NCI-H446 (cell line): ENCODE results near the gene LIN7C.
"Not testable (repeated sequence)": the region's sequence is repeated elsewhere in the genome, so short reads cannot be mapped to it uniquely, and the experiment has no call there.

ENCODE experiments used
- DNase-seq, 2 experiments: peaks; one replicate each; lab custom pipeline; 2025; lab: John Stamatoyannopoulos, UW

LIN7C gene

DNA sequence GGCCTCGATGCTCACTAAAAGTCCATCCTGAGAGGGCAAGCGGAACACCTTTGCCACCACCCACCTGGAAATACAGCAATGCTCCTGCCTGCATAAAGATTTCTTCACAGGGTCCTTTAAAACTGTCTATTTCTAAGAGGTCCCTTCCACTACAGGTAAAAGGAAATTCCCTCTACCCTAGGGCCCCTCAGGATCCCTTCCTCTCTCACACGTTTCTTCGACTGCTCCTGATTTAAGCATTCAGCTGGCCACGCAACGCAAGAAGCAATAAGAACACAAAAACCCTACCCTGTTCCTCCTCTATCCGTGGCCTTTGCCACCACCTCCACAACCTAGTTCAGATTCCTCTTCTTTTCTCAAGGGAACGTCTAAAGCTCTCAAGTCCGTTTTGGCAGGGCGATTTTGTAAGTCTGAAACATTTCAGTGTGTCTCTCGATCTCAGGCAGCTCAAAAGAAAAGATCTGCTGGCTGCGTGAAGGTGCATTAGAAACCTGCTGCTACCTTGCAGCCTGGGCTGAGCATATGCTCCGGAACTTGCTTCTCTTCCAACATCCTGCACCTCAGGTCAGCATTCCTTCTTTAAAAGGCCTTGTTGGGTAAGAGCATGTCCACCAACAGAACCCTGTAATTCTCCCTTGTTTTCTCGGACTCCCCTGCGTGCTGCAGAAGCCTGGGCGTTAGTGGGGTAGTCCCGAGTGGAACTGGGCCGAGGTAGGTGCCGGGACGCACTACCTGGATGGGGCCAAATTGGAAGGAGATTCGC lies 35.6 kb downstream of the LIN7C start:
- DNase-seq = no peak

DNA sequence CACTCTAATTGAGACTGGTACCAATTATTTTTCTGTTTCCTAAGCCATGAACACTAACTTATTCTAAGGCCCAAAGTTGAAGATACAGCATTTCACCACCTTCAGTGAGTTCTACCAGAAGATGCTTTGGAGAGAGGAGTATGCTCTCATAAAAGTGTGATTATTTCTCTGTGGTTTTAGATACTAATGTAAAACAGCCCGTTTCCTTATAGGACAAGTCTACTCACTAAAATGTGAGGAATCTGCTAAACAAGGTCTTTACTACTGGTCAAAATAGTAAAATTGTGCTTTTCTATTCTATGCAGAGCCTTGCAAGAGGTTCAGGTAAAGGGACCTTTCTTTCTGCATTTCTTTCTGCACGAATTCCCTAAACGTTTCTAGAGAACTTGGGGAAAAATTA lies 36.4 kb downstream of the LIN7C start:
- DNase-seq = no peak

DNA sequence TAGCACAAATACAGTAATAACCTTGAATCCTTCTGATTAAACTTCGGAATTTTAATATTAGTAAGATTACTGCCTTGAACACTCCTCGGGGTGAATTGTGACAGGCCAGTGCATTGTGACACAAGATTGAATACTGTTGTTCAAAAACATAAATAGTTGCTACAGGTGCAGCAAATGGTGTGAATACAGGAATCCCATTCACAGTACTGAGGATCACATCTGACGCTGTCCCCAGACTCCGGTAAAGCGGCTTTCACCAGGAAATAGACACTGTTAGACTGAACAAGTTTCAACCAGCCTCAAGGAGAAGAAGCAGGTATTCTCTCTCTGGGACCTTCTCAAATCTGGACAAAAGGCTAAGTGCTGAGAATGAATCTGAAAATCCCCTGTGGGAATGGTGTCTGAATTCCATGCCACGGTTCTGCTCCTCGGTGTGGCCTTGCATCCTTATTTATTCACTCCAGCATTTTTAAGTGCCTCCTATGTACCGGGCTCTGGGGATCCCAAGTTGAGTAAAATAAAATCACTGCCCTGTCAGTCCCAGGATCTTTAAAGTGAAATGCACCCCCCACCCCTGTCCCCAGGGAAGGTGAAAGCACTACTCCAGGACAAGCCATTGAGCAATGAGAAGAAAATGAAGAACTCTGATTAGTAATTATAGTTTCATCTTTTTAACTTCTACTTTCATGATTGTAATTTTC lies 37.4 kb downstream of the LIN7C start:
- DNase-seq = no peak

DNA sequence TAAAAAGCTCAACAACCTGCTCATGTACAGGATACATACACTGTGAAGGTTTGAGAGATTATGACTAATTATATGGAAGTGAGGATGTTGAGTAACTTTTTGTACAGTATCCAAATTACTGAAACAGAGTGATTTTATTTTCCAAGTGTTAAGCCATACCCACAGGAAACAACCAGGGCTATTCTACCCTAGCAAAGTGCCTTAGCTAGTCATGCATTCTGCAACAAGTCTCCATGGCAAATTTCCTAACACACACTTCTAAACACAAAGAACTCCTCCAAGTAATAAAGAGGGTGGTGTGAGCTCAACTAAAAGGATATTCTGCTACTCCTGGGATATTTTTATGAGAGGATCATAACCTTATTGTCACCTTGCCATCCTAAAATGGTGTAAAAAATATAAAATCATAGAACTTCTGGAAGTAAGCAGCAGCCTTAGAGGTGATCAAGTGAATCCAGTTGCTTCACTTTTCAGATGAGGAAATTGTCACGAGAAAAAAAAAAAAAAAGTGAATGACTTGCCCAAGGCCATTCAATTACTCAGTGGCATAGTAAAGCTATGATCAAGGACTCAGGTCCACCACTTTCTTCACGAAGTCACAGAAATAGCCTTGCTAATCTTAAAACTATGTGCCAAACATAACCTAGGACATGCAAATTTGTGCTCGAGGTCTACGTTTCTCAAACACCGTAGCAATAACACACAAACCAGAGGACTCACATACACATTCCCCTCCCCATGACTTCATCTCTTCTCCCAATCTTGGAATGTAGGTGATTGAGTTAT lies 38.2 kb downstream of the LIN7C start:
- DNase-seq = no peak

DNA sequence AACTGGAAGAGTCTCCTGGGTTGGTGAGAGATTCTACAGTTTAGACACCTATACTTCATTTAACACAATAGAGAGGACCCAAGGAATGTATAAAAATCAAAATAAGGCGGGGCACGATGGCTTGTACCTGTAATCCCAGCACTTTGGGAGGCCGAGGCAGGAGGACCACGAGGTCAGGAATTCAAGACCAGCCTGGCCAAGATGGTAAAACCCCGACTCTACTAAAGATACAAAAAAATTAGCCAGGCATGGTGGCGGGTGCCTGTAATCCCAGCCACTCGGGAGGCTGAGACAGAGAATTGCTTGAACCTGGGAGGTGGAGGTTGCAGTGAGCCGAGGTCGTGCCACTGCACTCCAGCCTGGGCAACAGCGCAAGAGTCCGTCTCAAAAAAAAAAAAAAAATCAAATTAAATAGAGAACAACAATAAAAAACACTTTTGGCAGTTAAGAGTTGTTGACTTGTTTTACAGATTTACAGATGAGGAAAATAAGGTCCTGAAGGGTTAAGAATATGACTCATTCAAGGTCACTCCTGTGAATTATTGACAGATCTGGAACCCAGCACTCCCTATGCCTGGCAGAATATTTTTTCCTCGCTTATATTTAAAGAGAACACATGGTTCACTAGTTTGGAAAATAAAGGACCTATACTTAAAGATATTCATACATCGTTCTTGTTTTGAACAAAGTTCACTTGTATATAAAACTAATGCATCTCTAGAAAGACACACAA lies 39.2 kb downstream of the LIN7C start:
- no peak for DNase-seq

DNA sequence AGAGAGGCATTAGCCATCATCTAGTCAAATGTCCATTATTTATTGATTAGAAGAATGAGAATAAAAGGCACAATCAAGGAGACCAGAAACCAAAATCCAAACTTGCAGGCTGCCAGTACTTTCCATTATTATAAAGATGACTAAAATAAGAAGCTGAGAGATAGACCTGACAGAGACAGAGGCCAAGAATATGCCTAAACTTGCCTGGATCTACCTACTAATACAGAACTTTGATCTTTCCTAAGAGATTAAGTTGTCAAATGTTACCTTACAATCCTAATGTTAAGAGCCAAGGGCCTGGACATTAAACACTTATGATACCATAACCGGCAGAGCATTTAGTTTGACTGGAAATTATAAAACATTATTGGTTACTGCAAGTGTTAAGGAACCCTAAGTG lies 40.2 kb downstream of the LIN7C start:
- DNase-seq = no peak

DNA sequence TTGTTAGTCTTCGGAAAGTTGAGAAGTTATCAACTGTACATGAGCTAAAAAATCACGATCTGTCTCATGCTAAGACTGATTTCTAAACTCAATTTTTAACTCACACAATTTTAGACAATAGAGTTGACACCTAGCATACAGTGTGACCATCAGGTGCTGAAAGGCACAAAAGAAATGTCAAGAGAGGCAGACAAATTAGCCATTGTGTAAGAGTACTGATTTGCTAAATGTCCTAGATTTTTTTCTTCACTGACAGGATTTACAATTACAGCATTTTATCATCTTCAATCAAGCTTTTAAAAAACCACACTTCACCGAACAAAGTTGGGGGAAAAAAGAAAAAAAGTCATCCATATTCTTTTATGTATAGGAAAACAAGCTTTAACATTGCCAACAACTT lies 40.9 kb downstream of the LIN7C start:
- DNase-seq = no peak

DNA sequence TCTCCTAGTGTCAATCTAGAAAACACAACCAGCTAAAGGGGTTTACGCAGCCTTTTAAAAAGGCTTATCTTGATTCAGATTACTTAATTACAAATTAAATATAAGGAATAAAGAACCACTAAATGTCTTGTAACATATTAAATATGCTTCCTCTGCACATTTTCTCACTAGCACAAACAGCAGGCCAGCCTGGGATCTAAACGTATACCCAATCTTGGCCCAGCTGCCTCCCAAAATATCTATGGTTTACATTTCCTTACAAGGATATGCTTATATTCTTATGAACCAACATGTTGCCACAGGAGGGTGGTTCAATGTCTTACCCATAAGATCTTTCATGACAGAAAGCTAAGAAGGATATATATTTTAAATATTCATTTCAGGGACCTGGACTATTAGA lies 41.7 kb downstream of the LIN7C start:
- no peak for DNase-seq

DNA sequence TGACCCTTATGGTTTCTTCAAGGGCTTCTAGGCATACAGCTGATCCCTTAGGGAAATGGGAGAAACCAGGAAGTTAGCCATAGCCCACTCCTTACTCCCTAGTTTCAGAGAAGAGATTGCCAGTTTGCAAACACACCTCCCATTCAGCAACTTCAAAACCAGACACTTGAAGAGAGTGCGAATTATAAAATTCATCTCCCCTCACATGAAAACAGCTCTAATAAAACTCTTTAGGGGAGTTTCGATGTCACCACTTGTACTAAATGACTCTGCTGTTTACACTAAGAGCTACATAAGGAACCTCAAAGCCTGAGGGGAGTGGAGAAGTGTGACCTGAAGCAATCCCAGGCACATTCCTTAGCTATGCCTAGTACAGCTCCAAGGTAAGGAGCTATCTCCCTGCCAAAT lies 42.3 kb downstream of the LIN7C start:
- no peak for DNase-seq

DNA sequence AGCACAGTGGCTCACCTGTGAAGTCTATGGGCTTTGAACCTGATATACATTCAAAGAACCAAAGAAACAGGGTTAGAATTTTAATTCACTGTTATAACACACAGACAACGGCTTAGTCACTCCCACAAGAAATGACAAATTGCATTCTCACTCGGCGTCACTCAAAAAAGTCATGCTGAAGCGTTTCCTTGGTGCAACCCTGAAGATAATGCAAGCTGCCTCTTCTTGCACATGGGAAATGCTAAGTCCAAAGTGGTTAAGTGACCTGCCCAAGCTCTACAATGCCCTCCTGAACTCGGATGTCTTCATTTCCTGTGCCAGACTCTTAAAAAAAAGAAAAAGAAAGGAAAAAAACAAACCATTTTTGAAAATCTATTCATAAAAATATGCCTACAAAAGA lies 44.0 kb downstream of the LIN7C start:
- DNase-seq = no peak

DNA sequence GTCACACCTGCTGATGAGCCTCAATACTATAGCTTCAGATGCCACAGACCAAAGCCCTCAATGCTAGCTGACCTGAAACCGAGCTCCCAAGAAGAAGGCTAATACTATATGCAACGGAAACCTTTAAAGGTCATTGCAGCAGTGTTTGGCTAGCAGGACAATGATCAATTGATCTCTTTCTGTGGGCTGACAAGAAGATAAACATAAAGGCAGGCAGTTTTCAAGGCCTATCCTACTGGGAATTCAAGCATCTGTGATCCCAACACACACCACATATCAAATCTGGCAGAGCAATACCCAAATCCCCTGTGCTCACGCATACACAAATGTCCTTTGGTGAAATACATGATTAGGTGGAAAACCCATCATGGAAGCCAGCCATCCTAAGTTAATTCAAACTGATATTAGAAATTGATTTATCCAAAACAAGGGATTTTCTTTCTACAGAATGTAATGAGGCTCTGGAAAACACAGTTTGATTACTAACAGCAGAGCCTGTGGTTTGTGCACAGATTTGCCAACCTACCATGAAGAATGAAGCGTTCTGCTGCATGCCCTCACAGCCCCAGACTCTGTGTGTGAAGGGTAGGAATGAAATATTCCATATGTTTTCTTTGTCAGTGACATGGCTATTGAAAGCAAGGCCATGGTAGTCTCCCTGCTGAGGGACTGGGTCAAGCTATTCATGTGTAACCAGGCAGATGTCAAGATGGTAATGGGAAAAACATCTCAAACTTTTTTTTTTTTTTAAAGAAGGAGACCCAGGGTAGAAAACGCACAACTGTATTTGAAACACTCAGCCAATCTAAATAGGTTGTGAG lies 46.2 kb downstream of the LIN7C start:
- no peak for DNase-seq

DNA sequence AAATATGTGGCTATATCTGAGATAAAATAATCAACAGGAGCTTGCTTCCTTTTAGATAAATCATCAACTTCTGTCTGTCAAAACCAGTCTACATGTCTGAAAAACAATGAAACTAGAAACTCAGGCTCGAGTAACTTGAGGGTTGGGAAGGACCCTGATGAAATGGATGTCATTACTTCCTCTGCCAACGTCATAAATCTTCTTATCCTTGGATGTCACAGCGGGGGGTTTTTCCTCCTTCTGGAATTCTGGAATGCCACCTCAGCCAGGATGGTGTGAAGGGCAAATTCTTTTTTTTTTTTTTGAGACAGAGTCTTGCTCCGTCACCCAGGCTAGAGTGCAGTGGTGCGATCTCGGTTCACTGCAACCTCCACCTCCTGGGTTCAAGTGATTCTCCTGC lies 47.4 kb downstream of the LIN7C start:
- DNase-seq = no peak

DNA sequence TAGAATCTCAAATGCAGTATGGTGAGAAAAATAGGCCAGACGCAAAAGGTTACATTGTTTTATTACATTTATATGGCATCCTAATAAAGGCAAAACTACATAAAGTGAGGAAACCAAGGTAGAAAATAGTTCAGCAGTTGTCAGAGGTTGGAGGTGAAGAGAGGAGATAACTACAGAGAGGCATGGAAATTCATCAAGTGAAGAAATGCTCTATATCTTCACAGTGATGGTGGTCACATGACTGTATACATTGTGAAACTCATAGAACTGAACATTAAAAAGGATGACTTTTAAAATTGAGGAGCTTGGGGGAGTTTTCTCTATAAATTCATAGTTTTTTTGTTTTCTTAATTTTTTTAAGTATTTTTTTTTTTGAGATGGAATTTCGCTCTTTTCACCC lies 48.4 kb downstream of the LIN7C start:
- no peak for DNase-seq

DNA sequence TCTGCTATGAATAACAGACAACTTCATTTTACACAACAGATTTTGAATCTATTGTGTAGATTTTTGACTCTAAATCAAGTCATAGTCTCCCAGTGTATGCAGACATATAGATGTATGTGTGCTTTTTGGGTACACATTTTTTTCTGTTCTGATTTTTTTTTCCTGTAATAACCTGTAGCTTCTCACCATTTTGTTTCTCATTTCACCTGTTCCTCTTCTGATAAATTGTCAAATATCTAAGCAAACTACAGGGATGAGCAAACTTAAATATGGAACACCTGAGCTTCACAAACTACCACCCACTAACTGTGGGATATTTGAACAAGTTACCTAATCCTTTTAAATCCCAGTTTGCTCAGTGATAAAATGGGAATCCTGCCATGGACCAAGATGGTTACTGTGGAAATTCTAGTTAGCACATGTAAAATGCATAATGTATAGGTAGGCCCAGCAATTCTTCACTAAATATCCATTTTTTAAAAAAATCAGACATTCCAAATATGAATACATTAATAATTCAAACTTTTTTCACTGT lies 49.7 kb downstream of the LIN7C start:
- DNase-seq = no peak

DNA sequence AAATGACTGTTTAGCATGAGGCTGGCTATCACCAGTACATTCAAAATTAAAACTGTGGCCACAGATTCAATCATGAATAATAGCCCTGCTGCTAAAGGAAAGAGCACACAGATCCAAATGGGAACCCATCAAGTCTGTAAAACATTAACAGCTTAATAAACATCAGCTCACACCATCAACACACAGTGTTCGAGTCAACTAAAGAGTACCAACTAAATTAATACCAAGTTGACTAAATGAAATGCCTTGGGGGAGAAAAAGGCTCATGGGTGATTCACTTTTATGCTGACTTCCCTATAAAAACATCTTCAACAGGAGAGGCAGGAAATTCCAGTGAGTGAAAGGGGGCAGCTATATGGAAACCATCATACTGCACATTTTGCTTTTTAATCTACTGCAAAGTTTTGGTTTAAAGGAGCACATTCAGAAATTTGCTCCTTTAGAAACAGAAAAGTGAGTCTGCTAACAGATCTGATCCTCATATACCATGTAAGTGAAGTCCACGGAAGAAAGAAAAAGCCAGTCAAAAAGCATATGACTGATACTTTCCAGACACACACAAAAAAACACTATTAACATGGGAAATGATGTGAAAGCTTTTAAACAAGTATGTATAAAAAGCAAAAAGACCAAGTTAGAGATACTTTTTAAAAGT lies 50.3 kb downstream of the LIN7C start:
- DNase-seq = no peak

DNA sequence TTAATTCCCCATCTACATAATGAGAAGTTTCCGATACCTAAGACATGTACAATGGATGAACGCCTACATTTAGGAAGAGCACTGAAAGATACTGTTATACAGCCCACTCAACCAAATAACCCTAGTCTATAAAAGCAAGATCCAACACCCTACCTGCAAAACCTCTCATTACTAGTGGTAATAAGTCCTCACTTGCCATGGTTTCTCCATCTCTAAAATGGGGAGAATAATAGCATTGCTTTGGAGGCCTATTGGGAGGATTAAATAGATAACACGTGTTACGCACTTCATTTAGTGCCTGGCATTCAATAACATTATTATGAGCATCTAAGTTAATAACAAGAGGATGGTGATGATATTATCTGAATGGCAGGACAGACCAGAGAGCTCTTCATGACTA lies 50.9 kb downstream of the LIN7C start:
- no peak for DNase-seq

DNA sequence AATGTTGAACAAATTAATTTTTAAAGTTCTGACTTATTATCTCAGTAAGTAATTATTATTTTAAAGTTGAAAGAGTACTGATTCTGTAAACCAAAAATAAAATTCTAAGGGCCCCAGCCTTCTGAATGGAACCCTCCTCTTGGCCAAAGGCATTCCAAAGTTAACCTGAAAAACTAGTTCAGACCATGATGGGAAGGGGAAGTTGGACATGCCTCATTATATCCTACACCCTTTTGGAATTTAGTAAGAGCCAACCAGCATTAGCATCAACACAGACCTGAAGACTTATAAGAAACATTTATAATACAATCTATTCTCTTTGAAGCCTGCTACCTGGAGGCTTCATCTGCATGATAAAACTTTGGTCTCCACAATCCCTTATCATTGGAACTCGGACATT lies 52.9 kb downstream of the LIN7C start:
- no peak for DNase-seq

DNA sequence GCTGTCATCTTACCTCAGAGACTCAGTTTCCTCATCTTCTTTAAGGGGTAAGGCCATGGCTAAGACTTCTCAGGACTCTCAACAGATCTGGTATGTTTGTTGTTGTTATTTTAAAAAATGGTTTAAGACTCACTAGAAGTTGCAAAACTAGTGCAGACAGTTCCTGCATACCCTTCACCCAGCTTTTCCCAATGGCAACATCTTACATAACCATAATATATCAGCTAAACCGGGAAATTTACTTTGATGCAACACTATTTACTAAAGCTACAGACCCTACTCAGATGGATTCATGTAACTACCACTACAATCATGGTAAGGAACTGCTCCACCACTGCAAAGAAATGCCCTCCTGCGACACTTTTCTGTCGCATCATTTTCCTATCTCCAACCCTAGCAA lies 54.4 kb downstream of the LIN7C start:
- DNase-seq = no peak

DNA sequence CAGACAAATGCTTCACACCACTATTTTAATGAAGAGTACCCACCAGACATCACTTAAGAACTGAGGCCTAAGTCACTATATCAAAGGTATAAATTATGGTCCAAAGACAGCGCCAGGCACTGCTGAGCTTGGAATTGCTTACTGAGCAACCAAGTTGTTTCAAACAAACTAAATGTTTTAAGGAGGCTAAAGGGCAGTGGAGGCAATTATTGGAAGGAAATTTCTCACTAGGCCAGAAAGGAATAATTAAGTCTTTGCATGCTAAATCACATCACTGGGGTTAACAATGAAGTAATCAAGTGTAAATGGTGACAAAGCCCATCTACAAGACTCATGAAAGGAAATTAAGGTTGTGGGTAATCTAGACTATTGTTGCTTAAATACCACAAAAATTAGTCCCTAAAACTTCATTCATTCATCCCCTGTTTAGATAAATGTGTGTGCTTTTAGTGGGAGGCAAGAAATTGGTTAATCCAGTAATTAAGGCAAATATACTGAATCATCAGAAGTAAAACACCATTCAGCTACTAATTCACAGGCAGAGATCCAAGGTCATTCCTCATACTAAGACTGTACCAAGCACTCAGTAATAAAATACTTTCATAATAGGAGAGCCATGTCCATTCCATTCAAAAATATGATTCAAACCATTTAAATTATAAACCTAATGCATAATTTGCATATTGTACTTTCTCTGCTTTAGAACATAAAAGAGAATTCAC lies 55.2 kb downstream of the LIN7C start:
- no peak for DNase-seq

DNA sequence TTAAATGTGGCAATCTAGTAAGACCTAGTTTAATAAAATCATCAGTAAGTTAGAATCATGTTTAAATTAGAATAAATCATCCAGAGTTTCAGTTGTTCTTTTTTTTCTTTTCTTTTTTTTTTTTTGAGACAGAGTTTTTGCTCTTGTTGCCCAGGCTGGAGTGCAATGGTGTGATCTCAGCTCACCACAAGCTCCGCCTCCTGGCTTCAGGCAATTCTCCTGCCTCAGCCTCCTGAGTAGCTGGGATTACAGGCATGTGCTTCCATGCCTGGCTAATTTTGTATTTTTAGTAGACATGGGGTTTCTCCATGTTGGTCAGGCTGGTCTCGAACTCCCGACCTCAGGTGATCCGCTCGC lies 58.4 kb downstream of the LIN7C start:
- not testable (repeated sequence) for DNase-seq
